GM12892 (cell line): Measurements from ENCODE around the gene GPR55.

Experiments
- DNase-seq: peaks from one replicate; pipeline ENCODE4 v3.0.0; 2011; ENCODE audit not compliant: insufficient read length
- FAIRE-seq: peaks from 2 replicates; lab custom pipeline; 2011; peaks lifted over from hg19 to GRCh38; lab: Jason Lieb, UNC
- POLR2A ChIP-seq: IDR thresholded peaks from 2 replicates; pipeline ENCODE4 v1.6.1; 2011; ENCODE audit warnings: low read depth, low read length, control low read depth
- POLR2AphosphoS5 ChIP-seq: IDR thresholded peaks from 2 replicates; pipeline ENCODE4 v1.6.1; 2011; ENCODE audit warnings: low read depth, low read length, control low read depth
- TAF1 ChIP-seq: IDR thresholded peaks from 2 replicates; pipeline ENCODE4 v1.6.1; 2011; ENCODE audit warnings: low read depth, mild to moderate bottlenecking, control low read depth, low read length, borderline replicate concordance

GPR55 gene

GRCh38 chr2:230903231-230904150 lies 21.6 kb downstream of the GPR55 start:
- TF ChIP-seq TAF1 (no peak), POLR2AphosphoS5 (peak; percentile 27; the same call in 1 of the 2 replicates)
- FAIRE-seq (peak; percentile 50), DNase-seq (no peak)

- TF ChIP-seq POLR2A (no peak), POLR2AphosphoS5 (no peak), TAF1 (no peak)
- DNase-seq (peak; percentile 69), FAIRE-seq (peak; percentile 97)
These were observed 22.7 kb downstream of the GPR55 start for GRCh38 chr2:230902180-230902899.

GRCh38 chr2:230901006-230901405 lies 24.0 kb downstream of the GPR55 start:
- FAIRE-seq (no peak), DNase-seq (no peak)
- TF ChIP-seq POLR2AphosphoS5: no peak
- no peak for TF ChIP-seq TAF1
- no peak for TF ChIP-seq POLR2A

- no peak for DNase-seq
- no peak for FAIRE-seq
- TF ChIP-seq POLR2A (no peak), TAF1 (no peak), POLR2AphosphoS5 (no peak)
These were observed 24.6 kb downstream of the GPR55 start for GRCh38 chr2:230900336-230900995.

- FAIRE-seq (no peak), DNase-seq (no peak)
- TF ChIP-seq TAF1 (no peak), POLR2AphosphoS5 (no peak), POLR2A (no peak)
These were observed 25.3 kb downstream of the GPR55 start for GRCh38 chr2:230899786-230900185.

GRCh38 chr2:230899287-230899686 lies 25.8 kb downstream of the GPR55 start:
- no peak for TF ChIP-seq POLR2AphosphoS5
- TF ChIP-seq POLR2A: no peak
- no peak for TF ChIP-seq TAF1
- FAIRE-seq (no peak), DNase-seq (no peak)

- FAIRE-seq: no peak
- no peak for TF ChIP-seq TAF1
- TF ChIP-seq POLR2AphosphoS5: no peak
- no peak for DNase-seq
These were observed 26.3 kb downstream of the GPR55 start for GRCh38 chr2:230898713-230899091.

GRCh38 chr2:230898016-230898712 lies 26.9 kb downstream of the GPR55 start:
- no peak for FAIRE-seq
- DNase-seq: no peak
- no peak for TF ChIP-seq POLR2A
- no peak for TF ChIP-seq POLR2AphosphoS5
- no peak for TF ChIP-seq TAF1

- TF ChIP-seq POLR2A (no peak), POLR2AphosphoS5 (no peak), TAF1 (no peak)
- FAIRE-seq (no peak), DNase-seq (no peak)
These were observed 28.5 kb downstream of the GPR55 start for GRCh38 chr2:230896346-230897115.

GRCh38 chr2:230895536-230896345 lies 29.3 kb downstream of the GPR55 start:
- FAIRE-seq (peak; percentile 30), DNase-seq (no peak)
- TF ChIP-seq TAF1: no peak
- TF ChIP-seq POLR2AphosphoS5: no peak
- TF ChIP-seq POLR2A: no peak
